Measurements from ENCODE around the gene BANF1.

DNA sequence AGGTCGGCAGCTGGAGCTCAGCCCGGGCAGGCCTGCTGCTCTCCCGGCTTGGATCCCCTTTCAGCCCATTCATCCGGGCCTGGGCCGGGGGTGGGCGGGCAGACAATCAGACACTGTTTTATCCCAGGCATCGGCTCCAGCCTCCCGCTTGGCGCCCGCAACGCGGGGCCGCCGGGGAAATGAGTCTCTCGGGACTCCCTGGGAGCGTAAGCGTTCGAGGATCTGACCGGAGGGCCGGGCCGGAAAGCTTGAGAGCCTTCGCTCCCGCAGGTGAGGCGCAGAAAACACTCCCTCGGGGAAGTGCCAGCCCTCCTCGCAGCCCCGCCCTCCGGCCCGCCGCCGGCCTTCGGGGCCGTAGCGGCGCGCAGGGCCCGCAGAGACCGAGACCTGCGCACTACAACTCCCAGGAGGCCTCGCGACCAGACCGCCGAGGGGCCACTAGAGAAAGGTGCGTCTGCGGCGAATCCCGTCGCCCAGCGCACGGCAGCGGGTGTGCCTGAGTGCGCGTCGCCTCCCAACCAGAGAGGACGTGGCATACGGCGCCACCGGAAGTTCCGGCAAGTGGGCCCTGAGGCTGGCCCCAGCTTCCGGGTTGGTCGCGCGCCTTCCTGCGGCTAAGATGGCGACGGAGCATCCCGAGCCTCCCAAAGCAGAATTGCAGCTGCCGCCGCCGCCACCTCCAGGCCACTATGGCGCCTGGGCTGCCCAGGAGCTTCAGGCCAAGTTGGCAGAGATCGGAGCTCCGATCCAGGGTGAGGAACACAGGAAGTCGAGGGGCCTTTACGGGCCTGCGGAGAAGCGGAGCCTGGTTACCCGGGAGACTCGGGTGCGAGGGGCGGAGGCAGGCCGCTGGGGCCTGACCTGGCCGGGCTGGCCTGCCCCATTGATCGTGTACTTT is 49.7 kb downstream of the BANF1 start, which contains the start of gene SF3B2:
- TF ChIP-seq, protein P1, sequence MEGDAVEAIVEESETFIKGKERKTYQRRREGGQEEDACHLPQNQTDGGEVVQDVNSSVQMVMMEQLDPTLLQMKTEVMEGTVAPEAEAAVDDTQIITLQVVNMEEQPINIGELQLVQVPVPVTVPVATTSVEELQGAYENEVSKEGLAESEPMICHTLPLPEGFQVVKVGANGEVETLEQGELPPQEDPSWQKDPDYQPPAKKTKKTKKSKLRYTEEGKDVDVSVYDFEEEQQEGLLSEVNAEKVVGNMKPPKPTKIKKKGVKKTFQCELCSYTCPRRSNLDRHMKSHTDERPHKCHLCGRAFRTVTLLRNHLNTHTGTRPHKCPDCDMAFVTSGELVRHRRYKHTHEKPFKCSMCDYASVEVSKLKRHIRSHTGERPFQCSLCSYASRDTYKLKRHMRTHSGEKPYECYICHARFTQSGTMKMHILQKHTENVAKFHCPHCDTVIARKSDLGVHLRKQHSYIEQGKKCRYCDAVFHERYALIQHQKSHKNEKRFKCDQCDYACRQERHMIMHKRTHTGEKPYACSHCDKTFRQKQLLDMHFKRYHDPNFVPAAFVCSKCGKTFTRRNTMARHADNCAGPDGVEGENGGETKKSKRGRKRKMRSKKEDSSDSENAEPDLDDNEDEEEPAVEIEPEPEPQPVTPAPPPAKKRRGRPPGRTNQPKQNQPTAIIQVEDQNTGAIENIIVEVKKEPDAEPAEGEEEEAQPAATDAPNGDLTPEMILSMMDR (IDR thresholded peaks at IDR 0.05): no peak
- TF ChIP-seq POLR2A (IDR thresholded peaks at IDR 0.05) (peak; percentile 50), EP300 (IDR thresholded peaks at IDR 0.05) (no peak)
